Measurements from ENCODE around the gene EVX1.

The EVX1 gene

DNA sequence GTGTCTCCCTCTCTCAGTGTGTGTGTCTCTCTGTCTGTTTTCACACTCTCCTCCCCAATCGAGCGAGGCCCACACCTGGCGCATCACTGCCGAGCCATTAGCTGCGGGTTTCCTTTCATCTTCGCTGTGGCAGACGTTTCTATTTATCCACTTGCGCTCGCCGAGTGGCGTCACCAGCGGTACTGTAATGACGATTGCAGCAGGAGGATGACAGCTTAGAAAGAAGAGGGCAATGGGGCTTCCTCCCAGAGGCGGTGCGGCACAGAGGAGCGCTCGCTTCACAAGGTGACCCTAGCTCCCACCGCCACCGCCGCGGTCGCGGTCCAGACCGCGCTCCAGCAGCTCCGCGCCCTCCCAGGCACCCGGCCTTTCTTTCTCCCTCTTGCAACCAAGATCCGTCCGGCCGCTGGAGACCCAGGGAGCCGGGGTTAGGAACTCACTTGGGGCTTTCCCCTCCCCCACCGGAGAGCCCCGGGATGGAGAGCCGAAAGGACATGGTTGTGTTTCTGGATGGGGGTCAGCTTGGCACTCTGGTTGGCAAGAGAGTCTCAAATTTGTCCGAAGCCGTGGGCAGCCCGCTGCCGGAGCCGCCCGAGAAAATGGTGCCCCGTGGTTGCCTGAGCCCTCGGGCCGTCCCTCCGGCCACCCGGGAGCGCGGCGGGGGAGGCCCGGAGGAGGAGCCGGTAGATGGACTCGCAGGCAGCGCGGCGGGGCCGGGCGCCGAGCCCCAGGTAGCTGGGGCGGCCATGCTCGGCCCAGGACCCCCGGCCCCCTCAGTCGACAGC lies at the start of gene EVX1:
TSS of gene EVX1 (plus strand) at position 248 of the 785 bp plus-strand sequence. CDS start at position 477, 229 bp downstream.
- DNase-seq (ENCODE audit: low spot score): no peak

GRCh38 chr7:27193335-27194001 lies 49.1 kb upstream of the EVX1 start:
- DNase-seq (ENCODE audit: low spot score): no peak

GRCh38 chr7:27194002-27194352 lies 48.6 kb upstream of the EVX1 start:
- DNase-seq (ENCODE audit: low spot score): no peak

DNA sequence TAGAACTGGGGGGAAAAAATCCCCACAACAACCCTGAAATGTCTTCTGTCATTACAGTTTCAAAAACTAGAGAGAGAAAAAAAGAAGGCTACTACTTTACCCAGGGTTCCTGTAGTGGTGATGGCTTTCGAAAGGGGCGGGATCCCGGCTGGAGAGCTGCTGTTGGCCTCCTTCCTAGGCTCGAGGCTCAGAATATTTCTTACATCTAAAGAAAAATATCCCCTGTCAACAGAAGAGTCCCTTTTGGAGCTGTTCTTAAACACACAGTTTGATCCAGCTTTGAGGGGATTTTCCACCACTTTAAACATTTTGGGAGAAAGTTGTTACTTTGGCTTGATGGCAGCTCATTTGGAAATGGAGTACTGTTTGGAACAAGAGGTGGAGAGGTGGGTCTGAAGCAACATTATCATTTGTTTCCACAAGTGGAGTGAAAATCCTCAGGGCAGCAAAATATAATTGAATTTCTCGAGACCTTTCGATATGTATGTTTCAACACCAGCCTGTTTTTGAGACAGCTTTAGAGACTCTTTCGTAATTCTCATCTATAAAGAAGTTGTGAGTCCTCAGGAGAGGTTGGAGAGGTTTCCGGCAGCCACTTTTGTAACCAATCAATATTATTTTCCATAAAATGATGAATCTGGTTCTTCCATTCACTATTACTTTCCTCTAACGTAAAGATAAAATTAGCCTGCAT lies 47.8 kb upstream of the EVX1 start:
- DNase-seq (ENCODE audit: low spot score): no peak

GRCh38 chr7:27196287-27196767 lies 46.3 kb upstream of the EVX1 start:
- DNase-seq (ENCODE audit: low spot score): peak; percentile 77

- no peak for DNase-seq (ENCODE audit: low spot score)
These were observed 45.2 kb upstream of the EVX1 start for GRCh38 chr7:27197137-27198042.

- DNase-seq (ENCODE audit: low spot score): no peak
These were observed 44.3 kb upstream of the EVX1 start for GRCh38 chr7:27198138-27198841.

- no peak for DNase-seq (ENCODE audit: low spot score)
These were observed 43.5 kb upstream of the EVX1 start for GRCh38 chr7:27198871-27199801.

DNA sequence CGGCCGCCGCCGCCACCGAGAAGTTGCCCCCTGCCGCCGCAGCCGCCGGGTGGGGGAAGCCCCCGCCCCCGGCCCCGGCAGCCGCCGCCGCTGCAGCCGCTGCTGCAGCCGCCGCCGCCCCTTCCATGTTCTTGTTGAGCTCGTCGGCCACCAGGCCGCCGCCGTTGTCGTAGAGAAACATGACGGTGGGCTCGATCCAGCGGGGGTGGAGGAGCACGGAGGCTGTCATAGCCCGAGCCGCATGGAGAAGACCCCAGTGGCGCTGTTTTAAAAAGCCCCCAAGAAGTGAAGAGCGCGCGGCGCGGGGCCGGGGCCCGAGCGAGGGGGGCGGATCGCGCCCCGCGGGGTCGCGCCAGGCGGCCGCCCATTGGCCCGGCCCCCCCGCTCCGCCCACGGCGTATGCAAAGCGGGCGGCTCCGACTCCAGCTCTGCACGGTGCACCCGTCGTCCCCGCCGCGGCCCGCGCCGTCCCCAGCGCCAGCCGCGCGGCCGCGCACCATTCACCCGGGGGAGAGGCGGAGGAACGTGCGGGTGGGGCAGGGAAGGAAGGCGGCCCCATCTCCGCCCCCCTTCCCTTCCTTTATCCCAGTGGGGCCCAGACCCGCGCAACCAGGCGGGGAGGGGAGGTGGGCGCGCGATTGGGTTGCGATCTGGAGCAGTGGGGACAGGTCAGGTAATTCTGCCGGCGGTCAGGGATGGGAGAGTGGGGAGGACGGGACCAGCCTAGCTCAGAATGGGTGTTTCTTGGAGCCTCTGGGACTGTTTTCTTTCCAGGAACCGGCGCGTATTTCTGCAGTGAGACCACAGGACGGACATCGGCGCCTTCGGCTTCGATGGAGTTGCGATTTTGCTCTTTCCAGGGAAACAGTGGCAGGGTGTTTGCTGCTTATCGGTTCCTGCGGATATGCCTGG lies 42.5 kb upstream of the EVX1 start, which contains the start of gene HOXA13:
TSS of gene HOXA13 (minus strand) at position 243 of the 912 bp plus-strand sequence. CDS start at position 229, 14 bp downstream.
- DNase-seq (ENCODE audit: low spot score): no peak

- no peak for DNase-seq (ENCODE audit: low spot score)
These were observed 41.6 kb upstream of the EVX1 start for GRCh38 chr7:27200761-27201579.

- DNase-seq (ENCODE audit: low spot score): no peak
These were observed 41.0 kb upstream of the EVX1 start for GRCh38 chr7:27201580-27202017.

- no peak for DNase-seq (ENCODE audit: low spot score)
These were observed 40.4 kb upstream of the EVX1 start for GRCh38 chr7:27202018-27202861.

- no peak for DNase-seq (ENCODE audit: low spot score)
These were observed 39.8 kb upstream of the EVX1 start for GRCh38 chr7:27202862-27203134.

DNA sequence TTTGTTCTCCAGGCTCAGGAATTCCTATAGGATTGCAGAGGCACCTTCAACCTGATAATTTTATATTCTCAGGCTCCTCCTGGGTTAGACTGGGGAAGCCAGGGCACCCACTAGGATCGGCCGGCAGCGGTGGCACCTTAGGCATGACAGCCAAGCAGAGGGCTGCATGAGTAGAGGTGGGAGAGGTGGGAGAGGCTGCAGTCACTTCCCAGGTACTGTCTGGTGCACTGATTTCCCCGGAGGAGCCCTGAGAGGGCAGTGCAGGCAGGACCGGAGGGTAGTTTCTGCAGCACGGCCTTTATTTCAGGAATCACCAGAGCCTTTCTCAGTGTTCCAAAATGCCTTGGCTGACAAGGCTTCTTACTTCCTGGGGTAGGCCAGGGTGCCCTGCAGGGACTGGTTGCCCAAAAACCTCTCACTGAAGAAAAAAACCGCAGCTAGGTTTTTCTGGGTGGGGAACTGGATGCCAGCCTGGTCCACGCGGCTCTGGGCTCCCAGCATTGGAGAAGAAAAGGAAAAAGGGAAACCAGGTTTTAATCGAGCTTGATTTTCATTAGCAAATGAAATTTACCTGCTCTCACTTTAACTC lies 39.1 kb upstream of the EVX1 start:
- DNase-seq (ENCODE audit: low spot score): no peak

- no peak for DNase-seq (ENCODE audit: low spot score)
These were observed 38.5 kb upstream of the EVX1 start for GRCh38 chr7:27203964-27204594.

DNA sequence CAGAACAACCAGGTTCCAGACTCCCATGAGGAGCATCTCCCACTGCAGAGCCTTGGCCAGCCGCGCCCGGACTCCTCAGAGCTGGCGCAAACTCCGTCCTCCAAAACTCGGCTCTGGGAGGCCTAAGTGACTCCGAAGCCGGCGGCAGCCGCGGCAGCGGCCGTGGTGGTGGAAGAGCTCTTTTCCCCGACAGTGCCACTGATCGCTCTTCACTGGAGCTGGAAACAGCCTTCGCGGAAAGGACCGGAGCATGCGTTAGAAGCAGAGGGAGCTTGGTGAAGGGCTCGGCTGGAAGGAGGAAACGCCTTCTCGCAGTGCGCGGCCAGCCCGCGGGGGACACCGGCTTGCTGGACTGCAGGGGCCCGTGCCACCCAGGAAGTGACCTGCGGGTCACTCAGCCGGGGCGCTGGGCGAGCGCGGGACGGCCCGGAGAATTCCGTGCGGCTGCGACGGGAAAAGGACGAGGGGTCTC lies 37.7 kb upstream of the EVX1 start:
- no peak for DNase-seq (ENCODE audit: low spot score)
